A673 (cell line): ENCODE results near the gene MOCOS. TPM values are rescaled to one million over a fixed set of nuclear protein-coding genes. Genes with fewer than 3 reads are reported as not detected.

Experiments
- BruUV-seq: library from RNA; stranded (reverse); fragments of 400-500 nt; replicated peaks from 2 replicates; lab custom pipeline; 2021; lab: Mats Ljungman, UMichigan
- CTCF ChIA-PET: fragments of 300-600 bp; sonication (Branson Sonifier 250); formaldehyde crosslinking; loops from one replicate; lab custom pipeline; 2022; ENCODE audit warnings: antibody characterized with exemption; lab: Charles Lee
- POLR2A ChIA-PET: fragments of 300-600 bp; sonication (Branson Sonifier 250); formaldehyde crosslinking; loops from one replicate; lab custom pipeline; 2022; ENCODE audit warnings: antibody characterized with exemption; ENCODE audit not compliant: low non-redundant PET; lab: Charles Lee
- DNase-seq: peaks from one replicate; pipeline ENCODE4 v3.0.0-alpha.2; 2015; ENCODE audit warnings: low spot score
- H3K27ac ChIP-seq: fragments of 200-600 bp; sonication (generic); 2 replicates; pipeline ENCODE4 v1.5.1; 2016; ENCODE audit warnings: mixed run types, low read depth, mild to moderate bottlenecking, mixed read lengths, antibody characterized with exemption, low read length; ENCODE audit not compliant: poor library complexity, severe bottlenecking
- H3K27me3 ChIP-seq: fragments of 200-600 bp; sonication (generic); replicated peaks from 2 replicates; pipeline ENCODE4 v1.6.1; 2017; ENCODE audit warnings: mixed run types, low read depth, mild to moderate bottlenecking, mixed read lengths, antibody characterized with exemption, low read length; ENCODE audit not compliant: insufficient read depth, poor library complexity
- H3K36me3 ChIP-seq: fragments of 200-600 bp; sonication (generic); 2 replicates; pipeline ENCODE4 v1.6.1; 2016; ENCODE audit warnings: mixed run types, mild to moderate bottlenecking, mixed read lengths, antibody characterized with exemption, low read length; ENCODE audit not compliant: insufficient read depth, poor library complexity, severe bottlenecking
- H3K4me1 ChIP-seq: fragments of 200-600 bp; sonication (generic); 2 replicates; pipeline ENCODE4 v1.6.1; 2017; ENCODE audit warnings: mixed run types, mild to moderate bottlenecking, mixed read lengths, antibody characterized with exemption, low read length; ENCODE audit not compliant: insufficient read depth, poor library complexity, severe bottlenecking
- H3K4me3 ChIP-seq: fragments of 200-600 bp; sonication (generic); 2 replicates; pipeline ENCODE4 v1.5.1; 2016; ENCODE audit warnings: low read depth, mixed run types, mild to moderate bottlenecking, mixed read lengths, low read length; ENCODE audit not compliant: poor library complexity, severe bottlenecking
- H3K9me3 ChIP-seq: fragments of 200-600 bp; sonication (generic); 2 replicates; pipeline ENCODE4 v1.6.1; 2016; ENCODE audit warnings: mixed run types, low read depth, mild to moderate bottlenecking, mixed read lengths, antibody characterized with exemption, low read length; ENCODE audit not compliant: poor library complexity, severe bottlenecking
- EZH2 ChIP-seq: fragments of 200-600 bp; sonication (generic); IDR thresholded peaks from 2 replicates; pipeline ENCODE4 v1.6.1; 2017; ENCODE audit warnings: borderline replicate concordance, low read depth, mild to moderate bottlenecking, mixed read lengths, antibody characterized with exemption, low read length; ENCODE audit not compliant: poor library complexity, severe bottlenecking
- intact Hi-C: fragments of 100-400 bp; cut with micrococcal nuclease; formaldehyde crosslinking; loops from one replicate; pipeline ENCODE4 v1.10.0; 2022; ENCODE audit not compliant: unreplicated experiment
- total RNA-seq: library from RNA; stranded (reverse); gene quantifications from 2 replicates; pipeline ENCODE4 v1.2.3, GENCODE V29; 2021
- TF ChIP-seq, protein P1 (sequence below): fragments of 300-800, 200-600 bp; sonication (generic); conservative IDR thresholded peaks from 2 replicates; pipeline ENCODE4 v1.5.1; 2017; ENCODE audit warnings: low read depth, mild to moderate bottlenecking, antibody characterized with exemption, low read length, moderate library complexity, mixed read lengths

The MOCOS gene
- total RNA-seq, 1 experiment from 2014 or later = not detected

- POLR2A ChIA-PET = no interaction called here
Measured at GRCh38 chr18:36297417-36298125, 110.3 kb downstream of the MOCOS start, which contains the start of gene FHOD3. FHOD3 (plus strand) TSS chr18:36297713; CDS start chr18:36297836, 123 bp downstream.

DNA sequence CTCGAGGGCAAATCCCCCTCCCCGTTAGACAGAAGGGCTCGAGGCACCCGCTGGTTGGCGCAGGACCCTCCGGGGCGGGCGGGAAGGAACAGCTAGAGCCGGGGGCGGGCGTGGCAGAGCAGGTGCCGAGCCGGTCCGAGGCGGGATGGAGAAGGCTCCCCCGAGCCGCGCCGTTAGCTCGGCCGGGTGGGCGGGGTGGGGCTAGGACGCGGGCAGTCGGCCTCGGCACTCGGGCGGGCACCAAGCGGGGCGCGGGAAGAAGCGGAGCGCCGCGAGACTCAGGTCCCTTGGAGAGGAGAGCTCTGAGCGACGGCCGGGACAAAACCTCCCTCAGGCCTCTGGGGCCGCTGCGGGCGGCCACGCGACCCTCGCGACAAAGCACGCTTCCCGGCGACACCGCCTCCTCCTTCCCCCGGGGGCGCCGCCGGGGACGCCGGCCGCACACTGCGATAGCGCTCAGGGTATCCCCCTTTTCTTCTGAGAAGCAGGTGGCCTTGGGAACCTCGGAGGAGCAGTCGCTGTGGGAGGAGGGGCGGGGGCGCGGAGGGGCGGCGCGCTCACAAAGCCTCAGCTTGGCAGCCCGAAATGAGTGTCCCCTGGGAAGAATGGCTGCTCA lies 110.9 kb downstream of the MOCOS start:
- Histone ChIP-seq H3K4me3 (peak overlapping the region; percentile 29), H3K9me3 (no peaks in the 10 kb centered on the region), H3K4me1 (peaks cover 5% of the 10 kb centered on the region), H3K36me3 (no peaks in the 10 kb centered on the region), H3K27ac (no peak overlapping the region), H3K27me3 (peaks cover 83% of the 10 kb centered on the region)
- intact Hi-C loops = loop anchor here (5.0 kb wide), 1 partner anchor 254 kb away; no protein-coding TSS in a partner anchor
- TF ChIP-seq EZH2 = no peak
- TF ChIP-seq, protein P1, sequence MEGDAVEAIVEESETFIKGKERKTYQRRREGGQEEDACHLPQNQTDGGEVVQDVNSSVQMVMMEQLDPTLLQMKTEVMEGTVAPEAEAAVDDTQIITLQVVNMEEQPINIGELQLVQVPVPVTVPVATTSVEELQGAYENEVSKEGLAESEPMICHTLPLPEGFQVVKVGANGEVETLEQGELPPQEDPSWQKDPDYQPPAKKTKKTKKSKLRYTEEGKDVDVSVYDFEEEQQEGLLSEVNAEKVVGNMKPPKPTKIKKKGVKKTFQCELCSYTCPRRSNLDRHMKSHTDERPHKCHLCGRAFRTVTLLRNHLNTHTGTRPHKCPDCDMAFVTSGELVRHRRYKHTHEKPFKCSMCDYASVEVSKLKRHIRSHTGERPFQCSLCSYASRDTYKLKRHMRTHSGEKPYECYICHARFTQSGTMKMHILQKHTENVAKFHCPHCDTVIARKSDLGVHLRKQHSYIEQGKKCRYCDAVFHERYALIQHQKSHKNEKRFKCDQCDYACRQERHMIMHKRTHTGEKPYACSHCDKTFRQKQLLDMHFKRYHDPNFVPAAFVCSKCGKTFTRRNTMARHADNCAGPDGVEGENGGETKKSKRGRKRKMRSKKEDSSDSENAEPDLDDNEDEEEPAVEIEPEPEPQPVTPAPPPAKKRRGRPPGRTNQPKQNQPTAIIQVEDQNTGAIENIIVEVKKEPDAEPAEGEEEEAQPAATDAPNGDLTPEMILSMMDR = no peak
- CTCF ChIA-PET = no interaction called here
- POLR2A ChIA-PET = no interaction called here
- DNase-seq = no peak
- BruUV-seq = no TSS peak

More at GRCh38 chr18:36297417-36298125, 110.3 kb downstream of the MOCOS start, which contains the start of gene FHOD3:
- CTCF ChIA-PET = no interaction called here
- H3K4me1 ChIP-seq = peaks cover 5% of the 10 kb centered on the region
- no peaks in the 10 kb centered on the region for H3K36me3 ChIP-seq
- intact Hi-C loops = loop anchor here (5.0 kb wide), 1 partner anchor 255 kb away; no protein-coding TSS in a partner anchor
- H3K4me3 ChIP-seq = peak within 1 kb of the TSS; percentile 35
- TF ChIP-seq, protein P1 = no peak
- peak; percentile 74 for TF ChIP-seq EZH2
- DNase-seq = no peak
- BruUV-seq = no TSS peak
- H3K27ac ChIP-seq = no peak within 1 kb of the TSS
- no peaks in the 10 kb centered on the region for H3K9me3 ChIP-seq
- H3K27me3 ChIP-seq = peaks cover 82% of the 10 kb centered on the region

DNA sequence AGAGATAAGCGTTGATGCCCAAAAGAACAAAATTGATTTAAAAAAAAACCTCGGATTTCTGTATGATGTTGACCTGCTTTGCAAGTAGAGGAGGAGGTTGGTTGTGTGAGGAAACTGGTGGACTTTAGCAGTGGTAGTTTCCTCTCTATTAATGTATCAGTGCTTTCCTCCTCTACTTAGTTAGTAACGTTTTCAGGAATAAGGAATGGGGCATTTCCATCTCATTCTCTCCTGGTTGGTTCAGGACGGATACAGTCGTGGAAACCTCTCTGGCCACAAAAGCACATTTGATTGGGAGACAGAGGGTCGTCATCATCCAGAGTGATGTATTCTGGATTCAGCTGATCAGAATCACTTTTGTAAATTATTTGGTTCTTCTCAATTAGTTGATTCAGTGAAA lies 111.7 kb downstream of the MOCOS start:
- H3K36me3 ChIP-seq = no peaks in the 10 kb centered on the region
- BruUV-seq = no TSS peak
- intact Hi-C loops = loop anchor here (5.0 kb wide), 1 partner anchor 253 kb away; no protein-coding TSS in a partner anchor

More for the DNA sequence above, 111.7 kb downstream of the MOCOS start:
- Histone ChIP-seq H3K27ac (no peak overlapping the region), H3K27me3 (peaks cover 86% of the 10 kb centered on the region), H3K4me3 (no peak overlapping the region), H3K4me1 (peaks cover 5% of the 10 kb centered on the region), H3K9me3 (no peaks in the 10 kb centered on the region)
- ChIA-PET POLR2A (no interaction called here), CTCF (interaction anchor here (0.7 kb wide), 1 partner anchor 42 kb away, joined by 3 read pairs; no protein-coding TSS in a partner anchor)
- TF ChIP-seq, protein P1 = no peak
- no peak for TF ChIP-seq EZH2
- no peak for DNase-seq
